ENCODE results near the gene GLT8D2. TPM values are rescaled to one million over a fixed set of nuclear protein-coding genes. Genes with fewer than 3 reads are reported as not detected.

The GLT8D2 gene
- total RNA-seq, 1 experiment from 2014 or later = 3.8 TPM

GRCh38 chr12:104002686-104003085 lies 47.3 kb downstream of the GLT8D2 start:
- H3K9me3 Mint-ChIP-seq = no peaks in the 10 kb centered on the region
- DNase-seq = no peak
- H3K9me3 ChIP-seq (ENCODE audit: control insufficient read depth, low read depth, low read length) = no peaks in the 10 kb centered on the region
- H2BK15ac ChIP-seq (ENCODE audit: low read depth, low read length) = no peak overlapping the region
- H3K23ac ChIP-seq (ENCODE audit: insufficient read length, low read depth, low read length) = no peak overlapping the region
- H3K27ac Mint-ChIP-seq = peak overlapping the region in 1 of 3 experiments; percentile 50; a peak in 1 of 7 replicates
- H3K4me3 Mint-ChIP-seq = no peak overlapping the region
- no peak overlapping the region for H3K4me2 ChIP-seq (ENCODE audit: insufficient read depth, insufficient read length, low read length)
- H4K91ac ChIP-seq (ENCODE audit: insufficient read length, low read depth, low read length) = no peak overlapping the region
- H3K4ac ChIP-seq (ENCODE audit: low read depth, low read length) = no peak overlapping the region
- H3K27ac ChIP-seq (ENCODE audit: insufficient read length, low read depth, low read length) = no peak overlapping the region
- H3K4me1 Mint-ChIP-seq = peaks cover 0 to 2% of the 10 kb centered on the region in 2 experiments; a peak in 1 of 4 replicates
- no peak overlapping the region for H2AFZ ChIP-seq (ENCODE audit: low read length)
- H2AK5ac ChIP-seq (ENCODE audit: insufficient read length, low read length) = no peak overlapping the region
- H2BK120ac ChIP-seq (ENCODE audit: low read depth, low read length, poor library complexity, severe bottlenecking) = no peak overlapping the region
- no peaks in the 10 kb centered on the region for H4K20me1 ChIP-seq (ENCODE audit: control insufficient read depth, insufficient read depth, insufficient read length)
- H3K36me3 Mint-ChIP-seq (ENCODE audit: insufficient read depth in 1 of 3, low read depth in 3 of 3) = no peaks in the 10 kb centered on the region
- no peak overlapping the region for H2BK20ac ChIP-seq (ENCODE audit: low read depth, low read length, poor library complexity, severe bottlenecking)
- H3K4me1 ChIP-seq (ENCODE audit: insufficient read depth, low read length) = no peaks in the 10 kb centered on the region
- H2BK12ac ChIP-seq (ENCODE audit: insufficient read length, low read depth, low read length) = no peak overlapping the region
- no peak overlapping the region for H3T11ph ChIP-seq (ENCODE audit: low read length)
- H3K14ac ChIP-seq (ENCODE audit: insufficient read depth, low read length) = no peak overlapping the region
- H3K18ac ChIP-seq (ENCODE audit: insufficient read length, low read depth, low read length) = no peak overlapping the region
- peaks cover 1% of the 10 kb centered on the region for H3K27me3 Mint-ChIP-seq (ENCODE audit: low read depth)
- no peak overlapping the region for H3K9ac ChIP-seq (ENCODE audit: extremely low read depth, insufficient read length, low read length)
- no peaks in the 10 kb centered on the region for H3K27me3 ChIP-seq (ENCODE audit: insufficient read depth, low read length)
- no peaks in the 10 kb centered on the region for H3K79me1 ChIP-seq (ENCODE audit: insufficient read depth, low read depth, low read length, poor library complexity, severe bottlenecking)
- H4K5ac ChIP-seq (ENCODE audit: insufficient read length, low read depth, low read length) = no peak overlapping the region
- TF ChIP-seq, protein P1, sequence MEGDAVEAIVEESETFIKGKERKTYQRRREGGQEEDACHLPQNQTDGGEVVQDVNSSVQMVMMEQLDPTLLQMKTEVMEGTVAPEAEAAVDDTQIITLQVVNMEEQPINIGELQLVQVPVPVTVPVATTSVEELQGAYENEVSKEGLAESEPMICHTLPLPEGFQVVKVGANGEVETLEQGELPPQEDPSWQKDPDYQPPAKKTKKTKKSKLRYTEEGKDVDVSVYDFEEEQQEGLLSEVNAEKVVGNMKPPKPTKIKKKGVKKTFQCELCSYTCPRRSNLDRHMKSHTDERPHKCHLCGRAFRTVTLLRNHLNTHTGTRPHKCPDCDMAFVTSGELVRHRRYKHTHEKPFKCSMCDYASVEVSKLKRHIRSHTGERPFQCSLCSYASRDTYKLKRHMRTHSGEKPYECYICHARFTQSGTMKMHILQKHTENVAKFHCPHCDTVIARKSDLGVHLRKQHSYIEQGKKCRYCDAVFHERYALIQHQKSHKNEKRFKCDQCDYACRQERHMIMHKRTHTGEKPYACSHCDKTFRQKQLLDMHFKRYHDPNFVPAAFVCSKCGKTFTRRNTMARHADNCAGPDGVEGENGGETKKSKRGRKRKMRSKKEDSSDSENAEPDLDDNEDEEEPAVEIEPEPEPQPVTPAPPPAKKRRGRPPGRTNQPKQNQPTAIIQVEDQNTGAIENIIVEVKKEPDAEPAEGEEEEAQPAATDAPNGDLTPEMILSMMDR (conservative IDR thresholded peaks at IDR 0.05) = no peak
- no CpG with 5 or more reads among the region's 3 CpGs for WGBS (ENCODE audit: extremely low coverage, insufficient read length, low lambda C conversion rate)
- H3K23me2 ChIP-seq (ENCODE audit: insufficient read length, low read depth, low read length, poor library complexity, severe bottlenecking) = no peaks in the 10 kb centered on the region
- H4K8ac ChIP-seq (replicated peaks; ENCODE audit: insufficient read length, low read depth, low read length) = no peak overlapping the region
- no peak overlapping the region for H3K56ac ChIP-seq (ENCODE audit: insufficient read length, low read depth, low read length)
- no peak overlapping the region for H2BK5ac ChIP-seq (ENCODE audit: insufficient read length, low read length)
- H3K79me2 ChIP-seq (ENCODE audit: insufficient read depth, low read length) = no peaks in the 10 kb centered on the region

Measured in H9 (cell line).